GM12878 (cell line): ENCODE measurements around the gene CELSR1. TPM values are rescaled to one million over a fixed set of nuclear protein-coding genes. Genes with fewer than 3 reads are reported as not detected.

ENCODE experiments used
- ATAC-seq: fragments of 200-7000 bp; cut with Tn5 transposase; 3 replicates; pipeline ENCODE4 v1.9.1; 2020; ENCODE audit warnings: mild to moderate bottlenecking, moderate library complexity
- BruUV-seq: library from RNA; stranded (reverse); fragments of 400-500 nt; replicated peaks from 2 replicates; lab custom pipeline; 2021; lab: Mats Ljungman, UMichigan
- CTCF ChIA-PET: fragments of 300-600 bp; sonication (Branson Sonifier 250); formaldehyde crosslinking; extraction: SDS; loops from one replicate; lab custom pipeline; 2021; ENCODE audit warnings: inconsistent platforms; lab: Yijun Ruan, JAX
- POLR2A ChIA-PET: fragments of 350-600 bp; formaldehyde crosslinking; extraction: SDS; loops from one replicate; lab custom pipeline; 2021; ENCODE audit warnings: inconsistent platforms; lab: Charles Lee
- RAD21 ChIA-PET: fragments of 300-600 bp; sonication (Branson Sonifier 250); formaldehyde crosslinking; loops from one replicate; lab custom pipeline; 2023; ENCODE audit warnings: antibody characterized with exemption; ENCODE audit not compliant: unreplicated experiment; lab: Charles Lee
- SMC1A ChIA-PET: fragments of 300-600 bp; sonication (Branson Sonifier 250); formaldehyde crosslinking; loops from one replicate; lab custom pipeline; 2023; ENCODE audit not compliant: unreplicated experiment, uncharacterized antibody; lab: Charles Lee
- DNase-seq: peaks from one replicate; pipeline ENCODE4 v3.0.0-alpha.2; 2011; ENCODE audit warnings: low read depth, low spot score
- FAIRE-seq: peaks from 3 replicates; lab custom pipeline; 2011; peaks lifted over from hg19 to GRCh38; lab: Jason Lieb, UNC
- H2AFZ ChIP-seq: 2 replicates; pipeline ENCODE4 v1.6.0; 2011; ENCODE audit warnings: low read depth, low read length, control low read depth; ENCODE audit not compliant: control insufficient read depth
- H3K27ac ChIP-seq: 2 replicates; pipeline ENCODE4 v1.5.1; 2011; ENCODE audit warnings: control low read depth; ENCODE audit not compliant: control insufficient read depth, insufficient read depth
- H3K27me3 ChIP-seq, 2 experiments: replicated peaks in 1 of 2; 2 replicates each; pipeline versions ENCODE4 v1.6.0 to v1.6.1; 2011; ENCODE audit warnings: low read length in 1 of 2; ENCODE audit not compliant: control insufficient read depth in 2 of 2, insufficient read depth in 2 of 2
- H3K36me3 ChIP-seq, 2 experiments: 2 replicates each; pipeline ENCODE4 v1.5.1; 2011; ENCODE audit warnings: low read length in 1 of 2; ENCODE audit not compliant: control insufficient read depth in 2 of 2, insufficient read depth in 2 of 2
- H3K4me1 ChIP-seq: 2 replicates; pipeline ENCODE4 v1.6.1; 2011; ENCODE audit warnings: mild to moderate bottlenecking, low read length, moderate library complexity, mixed read lengths; ENCODE audit not compliant: control insufficient read depth, insufficient read depth
- H3K4me2 ChIP-seq: 2 replicates; pipeline ENCODE4 v1.6.0; 2011; ENCODE audit warnings: control low read depth; ENCODE audit not compliant: control insufficient read depth, insufficient read depth
- H3K4me3 ChIP-seq: fragments of 200-600 bp; sonication (generic); 2 replicates; pipeline ENCODE4 v1.5.1; 2016
- H3K79me2 ChIP-seq: 2 replicates; pipeline ENCODE4 v1.6.0; 2011; ENCODE audit warnings: low read length; ENCODE audit not compliant: control insufficient read depth, insufficient read depth
- H3K9ac ChIP-seq: 2 replicates; pipeline ENCODE4 v1.8.0; 2011; ENCODE audit warnings: low read length, control low read depth, mixed read lengths; ENCODE audit not compliant: control insufficient read depth, insufficient read depth
- H3K9me3 ChIP-seq: replicated peaks from 3 replicates; pipeline ENCODE4 v1.5.1; 2011; ENCODE audit warnings: mild to moderate bottlenecking, low read length; ENCODE audit not compliant: control insufficient read depth, insufficient read depth
- H4K20me1 ChIP-seq: 2 replicates; pipeline ENCODE4 v1.6.0; 2011; ENCODE audit not compliant: control insufficient read depth, insufficient read depth
- CHD4 ChIP-seq: fragments of 200-600 bp; sonication (generic); IDR thresholded peaks from 2 replicates; pipeline ENCODE4 v1.6.1; 2016; ENCODE audit warnings: mild to moderate bottlenecking
- CREM ChIP-seq: IDR thresholded peaks from 2 replicates; pipeline ENCODE4 v1.6.1; 2014; ENCODE audit warnings: antibody characterized with exemption, low read depth
- IRF4 ChIP-seq: IDR thresholded peaks from 2 replicates; pipeline ENCODE4 v1.6.1; 2011; ENCODE audit warnings: low read depth, low read length
- RFX5 ChIP-seq: IDR thresholded peaks from 2 replicates; pipeline ENCODE4 v1.6.1; 2011; ENCODE audit warnings: low read depth, low read length, improper control_type of control experiment
- WGBS: methylation state at CpG from one replicate; pipeline ENCODE4 v1.1.6; 2016; ENCODE audit warnings: low lambda C conversion rate; ENCODE audit not compliant: insufficient replicate concordance, insufficient coverage; ENCODE audit errors: missing lambda C conversion rate; 5-methylcytosine and 5-hydroxymethylcytosine counted together
- in situ Hi-C: fragments of 300-500 bp; cut with MboI; formaldehyde crosslinking; loops from 9 replicates; pipeline ENCODE4 v1.14.3; 2018; ENCODE audit warnings: mixed read lengths
- intact Hi-C: fragments of 100-400 bp; cut with micrococcal nuclease; formaldehyde crosslinking; loops from one replicate; pipeline ENCODE4 v1.14.2; 2022; ENCODE audit not compliant: unreplicated experiment
- polyA plus RNA-seq, 11 experiments: library from polyadenylated mRNA; depleted of rRNA in 4 of 11; unstranded in 6 of 11; stranded (reverse) in 5 of 11; fragments of >200 nt; fragmentation: Nextera tagmentation in 4 of 11; fragmentation: Illumina TruSeq in 1 of 11; extraction: Ambion mirVana in 4 of 11; extraction: Trizol in 1 of 11; gene quantifications; 1 replicate in 1 of 11; 2 replicates in 10 of 11; pipeline versions ENCODE4 v1.2.1 to v1.2.3, GENCODE V29; 2011 to 2016; ENCODE audit warnings: inconsistent platforms in 2 of 11, missing spikeins in 2 of 11, low read depth in 1 of 11
- total RNA-seq, 4 experiments: library from RNA; depleted of rRNA in 3 of 4; stranded (reverse); fragments of >200 nt in 3 of 4; fragmentation: Illumina TruSeq in 1 of 4; extraction: Trizol in 1 of 4; gene quantifications; 2 replicates each; pipeline versions ENCODE4 v1.2.1 to v1.2.3, GENCODE V29; 2013 to 2021
- TF ChIP-seq, protein P1 (sequence below): IDR thresholded peaks from 2 replicates; pipeline ENCODE4 v1.6.1; 2012; ENCODE audit warnings: low read depth, low read length, improper control_type of control experiment
- TF ChIP-seq, protein P2 (sequence below): IDR thresholded peaks from 2 replicates; pipeline ENCODE4 v1.6.1; 2011; ENCODE audit warnings: borderline replicate concordance, low read depth, mild to moderate bottlenecking, moderate library complexity, low read length; ENCODE audit not compliant: insufficient read depth, poor library complexity, severe bottlenecking
- TF ChIP-seq, protein P3 (sequence below): IDR thresholded peaks from 2 replicates; pipeline ENCODE4 v1.6.1; 2011; ENCODE audit warnings: mild to moderate bottlenecking, low read depth, low read length, moderate library complexity; ENCODE audit not compliant: insufficient replicate concordance

CELSR1 gene
- total and polyA plus RNA-seq, 10 of the 15 experiments (the other 5 are each of a cell fraction or from before 2014, with no cell fraction given) = 0.05 to 1.7 (median 0.35) TPM; not detected in 2

DNA sequence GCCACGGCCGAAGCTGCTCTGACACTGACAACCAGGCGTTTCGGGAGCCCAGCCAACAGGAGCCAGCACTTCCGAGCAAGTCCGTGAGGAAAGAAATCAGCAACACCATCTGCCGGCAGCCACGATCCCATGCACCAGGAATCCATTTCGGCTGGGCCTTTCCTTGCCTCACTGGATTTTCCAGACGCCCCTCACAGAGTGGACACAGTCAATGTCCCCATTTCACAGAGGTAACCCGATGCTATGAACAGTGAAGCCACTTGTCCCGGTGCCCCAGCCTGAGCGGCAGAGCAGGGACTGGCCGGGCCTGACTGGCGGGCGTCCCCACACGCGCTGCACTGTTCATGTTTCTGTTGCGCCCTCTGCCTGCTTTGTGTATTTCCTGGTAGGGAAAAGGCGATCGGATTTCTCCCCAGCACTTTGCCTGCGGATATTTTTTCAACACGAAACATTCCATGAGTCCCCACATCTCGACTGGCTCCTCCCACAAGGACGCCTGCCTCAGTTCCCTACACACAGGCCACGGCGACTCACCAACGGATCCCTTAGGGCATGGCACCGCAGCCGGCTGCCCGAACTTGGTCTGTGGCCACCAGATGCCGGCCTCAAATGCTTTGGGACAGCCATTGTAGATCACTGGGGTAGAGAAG is 146.6 kb downstream of the CELSR1 start:
- 43% methylated on average over 29 of the region's 32 CpGs for WGBS
- H4K20me1 ChIP-seq = no peaks in the 10 kb centered on the region
- H3K36me3 ChIP-seq = no peaks in the 10 kb centered on the region
- intact Hi-C loops = no loop called here
- no TSS peak for BruUV-seq
- SMC1A ChIA-PET = no interaction called here
- FAIRE-seq (no peak), DNase-seq (no peak), ATAC-seq (no peak)
- H3K4me3 ChIP-seq = no peak overlapping the region
- H3K79me2 ChIP-seq = no peaks in the 10 kb centered on the region
- in situ Hi-C loops = no loop called here
- CTCF ChIA-PET = no interaction called here
- no peak for TF ChIP-seq IRF4
- TF ChIP-seq, protein P1, sequence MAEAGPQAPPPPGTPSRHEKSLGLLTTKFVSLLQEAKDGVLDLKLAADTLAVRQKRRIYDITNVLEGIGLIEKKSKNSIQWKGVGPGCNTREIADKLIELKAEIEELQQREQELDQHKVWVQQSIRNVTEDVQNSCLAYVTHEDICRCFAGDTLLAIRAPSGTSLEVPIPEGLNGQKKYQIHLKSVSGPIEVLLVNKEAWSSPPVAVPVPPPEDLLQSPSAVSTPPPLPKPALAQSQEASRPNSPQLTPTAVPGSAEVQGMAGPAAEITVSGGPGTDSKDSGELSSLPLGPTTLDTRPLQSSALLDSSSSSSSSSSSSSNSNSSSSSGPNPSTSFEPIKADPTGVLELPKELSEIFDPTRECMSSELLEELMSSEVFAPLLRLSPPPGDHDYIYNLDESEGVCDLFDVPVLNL = no peak
- H3K4me2 ChIP-seq = no peak overlapping the region
- H3K27me3 ChIP-seq = no peaks in the 10 kb centered on the region; a peak in 1 of 4 replicates
- no peak overlapping the region for H3K27ac ChIP-seq
- H3K9ac ChIP-seq = no peak overlapping the region
- no peaks in the 10 kb centered on the region for H3K9me3 ChIP-seq
- H2AFZ ChIP-seq = no peak overlapping the region
- POLR2A ChIA-PET = no interaction called here
- H3K4me1 ChIP-seq = no peaks in the 10 kb centered on the region
- RAD21 ChIA-PET = no interaction called here

DNA sequence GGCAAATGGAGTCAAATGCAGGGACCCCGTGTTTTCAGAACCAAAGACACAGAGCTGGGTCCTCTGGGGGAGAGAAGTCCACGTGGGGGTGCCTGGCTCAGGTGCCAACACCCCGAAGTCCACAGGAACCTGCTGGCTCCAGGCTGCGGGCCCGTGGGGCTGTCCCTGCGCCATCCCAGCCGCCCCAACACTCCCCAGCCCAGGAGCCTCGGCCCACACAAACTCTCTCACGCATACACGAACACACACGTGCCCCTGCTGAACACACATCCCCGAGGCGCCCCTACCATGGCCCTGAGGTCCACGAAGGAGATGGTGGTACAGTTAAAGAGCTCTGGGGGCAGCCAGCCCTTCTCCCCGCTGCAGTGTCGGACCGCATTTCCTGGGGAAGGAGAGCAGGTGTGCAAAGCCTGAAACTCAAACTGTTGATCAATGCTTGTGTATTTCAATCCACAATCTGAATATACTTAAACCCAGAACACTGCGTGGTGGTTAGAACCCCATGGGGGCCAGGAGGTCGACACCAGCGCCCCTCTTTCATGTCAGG is 147.2 kb downstream of the CELSR1 start:
- ChIA-PET SMC1A (no interaction called here), RAD21 (no interaction called here), CTCF (interaction anchor here (0.6 kb wide), 1 partner anchor 23 kb away, joined by 3 read pairs; no protein-coding TSS in a partner anchor), POLR2A (no interaction called here)
- no peaks in the 10 kb centered on the region for H4K20me1 ChIP-seq
- no peak overlapping the region for H3K4me3 ChIP-seq
- WGBS = 13% methylated on average over 20 of the region's 20 CpGs
- H3K36me3 ChIP-seq = no peaks in the 10 kb centered on the region
- no peak overlapping the region for H3K4me2 ChIP-seq
- TF ChIP-seq, protein P2, sequence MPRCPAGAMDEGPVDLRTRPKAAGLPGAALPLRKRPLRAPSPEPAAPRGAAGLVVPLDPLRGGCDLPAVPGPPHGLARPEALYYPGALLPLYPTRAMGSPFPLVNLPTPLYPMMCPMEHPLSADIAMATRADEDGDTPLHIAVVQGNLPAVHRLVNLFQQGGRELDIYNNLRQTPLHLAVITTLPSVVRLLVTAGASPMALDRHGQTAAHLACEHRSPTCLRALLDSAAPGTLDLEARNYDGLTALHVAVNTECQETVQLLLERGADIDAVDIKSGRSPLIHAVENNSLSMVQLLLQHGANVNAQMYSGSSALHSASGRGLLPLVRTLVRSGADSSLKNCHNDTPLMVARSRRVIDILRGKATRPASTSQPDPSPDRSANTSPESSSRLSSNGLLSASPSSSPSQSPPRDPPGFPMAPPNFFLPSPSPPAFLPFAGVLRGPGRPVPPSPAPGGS = no peak
- no peak for TF ChIP-seq CHD4
- TF ChIP-seq CREM = no peak
- TF ChIP-seq, protein P3, sequence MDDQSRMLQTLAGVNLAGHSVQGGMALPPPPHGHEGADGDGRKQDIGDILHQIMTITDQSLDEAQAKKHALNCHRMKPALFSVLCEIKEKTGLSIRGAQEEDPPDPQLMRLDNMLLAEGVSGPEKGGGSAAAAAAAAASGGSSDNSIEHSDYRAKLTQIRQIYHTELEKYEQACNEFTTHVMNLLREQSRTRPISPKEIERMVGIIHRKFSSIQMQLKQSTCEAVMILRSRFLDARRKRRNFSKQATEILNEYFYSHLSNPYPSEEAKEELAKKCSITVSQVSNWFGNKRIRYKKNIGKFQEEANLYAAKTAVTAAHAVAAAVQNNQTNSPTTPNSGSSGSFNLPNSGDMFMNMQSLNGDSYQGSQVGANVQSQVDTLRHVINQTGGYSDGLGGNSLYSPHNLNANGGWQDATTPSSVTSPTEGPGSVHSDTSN = no peak
- no peak for TF ChIP-seq RFX5
- no peaks in the 10 kb centered on the region; a peak in 1 of 4 replicates for H3K27me3 ChIP-seq
- ATAC-seq (no peak), FAIRE-seq (no peak), DNase-seq (no peak)
- no TSS peak for BruUV-seq
- intact Hi-C loops = no loop called here
- H3K27ac ChIP-seq = no peak overlapping the region
- no peaks in the 10 kb centered on the region for H3K79me2 ChIP-seq
- in situ Hi-C loops = no loop called here
- H3K9ac ChIP-seq = no peak overlapping the region
- no peaks in the 10 kb centered on the region for H3K4me1 ChIP-seq
- H2AFZ ChIP-seq = no peak overlapping the region
- H3K9me3 ChIP-seq = no peaks in the 10 kb centered on the region
